ENCODE data around the gene SLC17A2. TPM values are rescaled to one million over a fixed set of nuclear protein-coding genes. Genes with fewer than 3 reads are reported as not detected.

The SLC17A2 gene
- total and polyA plus RNA-seq, 2 donors from 2014 or later, result 0.54 to 0.76 TPM

DNA sequence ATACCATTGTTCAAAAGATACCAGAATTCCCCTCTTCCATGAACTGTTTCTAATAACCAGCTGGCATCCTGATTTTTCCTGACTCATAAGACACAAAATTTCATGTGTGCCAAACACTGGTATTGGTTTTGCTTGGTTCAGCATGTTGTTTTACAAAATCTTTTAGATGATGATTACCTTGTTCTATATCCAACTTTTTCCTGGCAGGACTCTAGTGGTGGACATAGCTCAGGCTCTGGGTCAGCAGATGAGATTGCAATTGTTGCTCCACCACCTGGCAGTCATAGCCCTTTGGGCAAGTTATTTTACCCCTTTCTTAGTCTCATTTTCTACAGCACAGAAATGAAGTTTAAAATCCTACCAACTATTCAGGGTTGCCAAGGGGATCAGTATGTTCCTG is 38.3 kb upstream of the SLC17A2 start:
- no peak overlapping the region for H3K4me3 ChIP-seq (ENCODE audit: low read length in 3 of 3)
- FAIRE-seq, result no peak

DNA sequence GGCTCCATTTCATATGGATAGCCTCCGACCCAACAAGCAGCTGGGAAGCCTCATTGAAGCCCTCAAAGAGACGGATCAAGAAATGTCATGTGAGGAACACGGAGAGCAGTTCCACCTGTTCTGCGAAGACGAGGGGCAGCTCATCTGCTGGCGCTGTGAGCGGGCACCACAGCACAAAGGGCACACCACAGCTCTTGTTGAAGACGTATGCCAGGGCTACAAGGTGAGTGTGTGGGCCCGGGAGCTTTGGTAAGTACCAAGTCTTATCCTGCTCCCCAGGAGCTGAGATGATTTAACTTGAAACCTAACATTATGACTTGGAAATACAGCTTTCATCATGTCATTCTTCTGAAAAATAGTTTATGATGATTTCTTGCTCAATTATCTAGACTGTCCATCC is 36.2 kb upstream of the SLC17A2 start:
- no peak for FAIRE-seq
- H3K27me3 ChIP-seq (ENCODE audit: control insufficient read depth, insufficient read depth, low read length), result no peaks in the 10 kb centered on the region
- TF ChIP-seq, protein P1, sequence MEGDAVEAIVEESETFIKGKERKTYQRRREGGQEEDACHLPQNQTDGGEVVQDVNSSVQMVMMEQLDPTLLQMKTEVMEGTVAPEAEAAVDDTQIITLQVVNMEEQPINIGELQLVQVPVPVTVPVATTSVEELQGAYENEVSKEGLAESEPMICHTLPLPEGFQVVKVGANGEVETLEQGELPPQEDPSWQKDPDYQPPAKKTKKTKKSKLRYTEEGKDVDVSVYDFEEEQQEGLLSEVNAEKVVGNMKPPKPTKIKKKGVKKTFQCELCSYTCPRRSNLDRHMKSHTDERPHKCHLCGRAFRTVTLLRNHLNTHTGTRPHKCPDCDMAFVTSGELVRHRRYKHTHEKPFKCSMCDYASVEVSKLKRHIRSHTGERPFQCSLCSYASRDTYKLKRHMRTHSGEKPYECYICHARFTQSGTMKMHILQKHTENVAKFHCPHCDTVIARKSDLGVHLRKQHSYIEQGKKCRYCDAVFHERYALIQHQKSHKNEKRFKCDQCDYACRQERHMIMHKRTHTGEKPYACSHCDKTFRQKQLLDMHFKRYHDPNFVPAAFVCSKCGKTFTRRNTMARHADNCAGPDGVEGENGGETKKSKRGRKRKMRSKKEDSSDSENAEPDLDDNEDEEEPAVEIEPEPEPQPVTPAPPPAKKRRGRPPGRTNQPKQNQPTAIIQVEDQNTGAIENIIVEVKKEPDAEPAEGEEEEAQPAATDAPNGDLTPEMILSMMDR (IDR thresholded peaks at IDR 0.05; ENCODE audit: borderline replicate concordance, extremely low read depth, insufficient read depth), result no peak
- peaks cover 3 to 23% (median 21%) of the 10 kb centered on the region in 3 donors for H3K36me3 ChIP-seq (ENCODE audit: control insufficient read depth in 2 of 3, insufficient read depth in 3 of 3, low read length in 3 of 3)
- H3K9ac ChIP-seq (ENCODE audit: low read length in 3 of 3), result no peak overlapping the region
- peaks cover 7 to 38% (median 34%) of the 10 kb centered on the region in 3 donors for H3K4me1 ChIP-seq (ENCODE audit: control insufficient read depth in 2 of 3, insufficient read depth in 2 of 3, low read depth in 1 of 3, low read length in 3 of 3)
- DNase-seq, result no peak
- intact Hi-C loops (cut with DNase I), result no loop called here
- H3K9me3 ChIP-seq (ENCODE audit: control insufficient read depth in 2 of 3, insufficient read depth in 1 of 3, low read length in 3 of 3), result no peaks in the 10 kb centered on the region
- H3K27ac ChIP-seq (ENCODE audit: low read depth in 2 of 2, low read length in 2 of 2), result no peak overlapping the region
- peak overlapping the region in 2 of 3 donors; percentile 13 to 21 for H3K4me3 ChIP-seq (ENCODE audit: low read length in 3 of 3)

More for the DNA sequence above, 38.3 kb upstream of the SLC17A2 start:
- TF ChIP-seq, protein P1 (IDR thresholded peaks at IDR 0.05; ENCODE audit: borderline replicate concordance, extremely low read depth, insufficient read depth), result no peak
- Histone ChIP-seq H3K9me3 (ENCODE audit: control insufficient read depth in 2 of 3, insufficient read depth in 1 of 3, low read length in 3 of 3) (no peaks in the 10 kb centered on the region), H3K36me3 (ENCODE audit: control insufficient read depth in 2 of 3, insufficient read depth in 3 of 3, low read length in 3 of 3) (peaks cover 9 to 40% (median 37%) of the 10 kb centered on the region in 3 donors), H3K9ac (ENCODE audit: low read length in 3 of 3) (no peak overlapping the region), H3K27ac (ENCODE audit: low read depth in 2 of 2, low read length in 2 of 2) (no peak overlapping the region), H3K27me3 (ENCODE audit: control insufficient read depth, insufficient read depth, low read length) (no peaks in the 10 kb centered on the region), H3K4me1 (ENCODE audit: control insufficient read depth in 2 of 3, insufficient read depth in 2 of 3, low read depth in 1 of 3, low read length in 3 of 3) (peaks cover 8 to 34% (median 29%) of the 10 kb centered on the region in 3 donors)
- intact Hi-C loops (cut with DNase I), result no loop called here
- DNase-seq, result no peak

DNA sequence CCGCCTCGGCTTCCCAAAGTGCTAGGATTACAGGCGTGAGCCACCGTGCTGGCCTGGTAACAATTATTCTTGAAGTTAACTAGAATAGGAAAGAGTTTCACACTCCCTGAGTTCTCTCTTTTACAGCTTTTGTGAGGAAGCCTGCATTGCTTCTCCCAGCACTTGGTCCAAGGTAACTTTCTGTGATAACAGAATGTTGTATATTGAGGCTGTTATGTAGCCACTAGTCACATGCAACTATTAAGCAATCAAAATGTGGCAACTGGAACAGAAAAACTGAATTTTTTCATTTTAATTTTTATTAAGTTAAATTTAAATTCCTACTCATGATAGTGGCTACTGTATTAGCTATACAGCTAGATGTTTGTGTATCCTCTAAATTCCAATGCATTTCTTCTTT is 34.6 kb upstream of the SLC17A2 start:
- Histone ChIP-seq H3K27ac (ENCODE audit: low read depth in 2 of 2, low read length in 2 of 2) (no peak overlapping the region), H3K4me3 (ENCODE audit: low read length in 3 of 3) (no peak overlapping the region), H3K9me3 (ENCODE audit: control insufficient read depth in 2 of 3, insufficient read depth in 1 of 3, low read length in 3 of 3) (no peaks in the 10 kb centered on the region), H3K27me3 (ENCODE audit: control insufficient read depth, insufficient read depth, low read length) (no peaks in the 10 kb centered on the region), H3K9ac (ENCODE audit: low read length in 3 of 3) (no peak overlapping the region), H3K4me1 (ENCODE audit: control insufficient read depth in 2 of 3, insufficient read depth in 2 of 3, low read depth in 1 of 3, low read length in 3 of 3) (peaks cover 2 to 29% (median 28%) of the 10 kb centered on the region in 3 donors), H3K36me3 (ENCODE audit: control insufficient read depth in 2 of 3, insufficient read depth in 3 of 3, low read length in 3 of 3) (peaks cover 3 to 22% (median 18%) of the 10 kb centered on the region in 3 donors)
- intact Hi-C loops (cut with DNase I), result no loop called here
- FAIRE-seq (no peak), DNase-seq (no peak)
- TF ChIP-seq, protein P1 (IDR thresholded peaks at IDR 0.05; ENCODE audit: borderline replicate concordance, extremely low read depth, insufficient read depth), result no peak
